Measurements from ENCODE around the gene CDKN1A.

CDKN1A gene

DNA sequence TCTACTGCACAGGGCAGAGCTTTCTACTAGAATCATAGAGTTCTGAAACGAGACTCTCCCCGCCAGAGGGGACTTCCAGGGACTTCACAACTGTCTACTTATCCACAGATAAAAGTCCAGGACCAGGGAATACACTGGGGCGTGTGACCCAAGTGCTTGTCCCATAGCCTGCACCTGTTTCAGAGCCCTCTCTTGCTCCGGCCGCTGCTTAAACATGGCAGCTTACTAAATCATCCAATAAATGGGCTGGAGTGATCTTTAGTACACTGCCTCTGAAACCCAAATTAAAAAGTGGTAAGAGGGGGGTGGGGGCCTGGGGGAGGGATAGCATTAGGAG, 10.2 kb downstream of the CDKN1A start:
- Histone ChIP-seq H3K4me1 (ENCODE audit: control insufficient read depth, insufficient read depth, low read length) (no peaks in the 10 kb centered on the region), H3K27ac (ENCODE audit: low read depth, low read length) (no peak overlapping the region), H3K27me3 (ENCODE audit: control insufficient read depth, insufficient read depth, low read length) (no peaks in the 10 kb centered on the region), H3K36me3 (ENCODE audit: control insufficient read depth, insufficient read depth, low read length) (peaks cover 38% of the 10 kb centered on the region), H3K4me3 (ENCODE audit: low read depth, low read length) (no peak overlapping the region), H3K9me3 (ENCODE audit: control insufficient read depth, insufficient read depth, low read depth, low read length) (no peaks in the 10 kb centered on the region), H3K9ac (ENCODE audit: low read length) (no peak overlapping the region)

- Histone ChIP-seq H3K9ac (ENCODE audit: low read length) (no peak overlapping the region), H3K4me3 (ENCODE audit: low read depth, low read length) (no peak overlapping the region), H3K4me1 (ENCODE audit: control insufficient read depth, insufficient read depth, low read length) (no peaks in the 10 kb centered on the region), H3K36me3 (ENCODE audit: control insufficient read depth, insufficient read depth, low read length) (peaks cover 14% of the 10 kb centered on the region), H3K27ac (ENCODE audit: low read depth, low read length) (no peak overlapping the region), H3K9me3 (ENCODE audit: control insufficient read depth, insufficient read depth, low read depth, low read length) (no peaks in the 10 kb centered on the region), H3K27me3 (ENCODE audit: control insufficient read depth, insufficient read depth, low read length) (no peaks in the 10 kb centered on the region)
Measured at GRCh38 chr6:36691011-36691410, 12.5 kb downstream of the CDKN1A start.

DNA sequence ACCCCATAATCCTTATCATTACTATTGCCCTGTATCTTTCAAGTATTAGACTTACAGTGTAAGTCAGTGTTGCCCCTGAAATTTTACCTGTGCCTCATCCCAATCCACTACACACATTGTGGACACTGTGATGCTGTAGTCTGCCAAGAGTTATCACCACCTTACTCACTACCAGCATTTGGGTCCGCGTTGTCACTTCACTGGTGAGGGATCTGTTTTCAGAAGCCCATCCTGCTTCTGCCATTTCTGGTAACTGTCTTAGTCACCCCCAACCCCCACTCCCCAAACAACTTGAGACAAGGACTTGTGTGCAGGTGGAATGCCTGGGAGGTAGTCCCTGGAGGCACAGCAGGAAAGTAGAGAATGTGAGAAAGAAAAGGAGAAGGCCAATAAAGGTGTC, 13.1 kb downstream of the CDKN1A start:
- no peaks in the 10 kb centered on the region for H3K27me3 ChIP-seq (ENCODE audit: control insufficient read depth, insufficient read depth, low read length)
- no peak overlapping the region for H3K4me3 ChIP-seq (ENCODE audit: low read depth, low read length)
- H3K9me3 ChIP-seq (ENCODE audit: control insufficient read depth, insufficient read depth, low read depth, low read length), result no peaks in the 10 kb centered on the region
- H3K36me3 ChIP-seq (ENCODE audit: control insufficient read depth, insufficient read depth, low read length), result peaks cover 8% of the 10 kb centered on the region
- no peak overlapping the region for H3K9ac ChIP-seq (ENCODE audit: low read length)
- H3K4me1 ChIP-seq (ENCODE audit: control insufficient read depth, insufficient read depth, low read length), result no peaks in the 10 kb centered on the region
- no peak overlapping the region for H3K27ac ChIP-seq (ENCODE audit: low read depth, low read length)

DNA sequence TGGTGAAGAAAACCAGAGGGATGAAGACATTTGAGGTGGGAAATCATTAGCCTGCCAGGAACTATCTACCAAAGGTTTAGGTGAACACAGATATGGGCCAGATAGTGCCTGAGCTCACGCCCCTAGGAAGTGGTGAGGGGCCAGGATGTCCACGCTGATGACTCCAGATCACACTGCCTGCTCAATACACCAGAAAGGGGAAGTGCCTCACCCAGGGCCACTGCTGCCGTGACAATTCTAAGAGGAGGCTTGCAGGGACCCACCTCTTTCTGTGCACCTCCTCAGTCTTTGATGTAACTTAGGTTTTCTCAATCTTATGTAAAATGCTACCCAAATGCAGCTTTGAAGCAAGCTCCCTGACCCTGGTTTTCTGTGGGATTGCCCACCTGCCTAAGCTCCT, 13.7 kb downstream of the CDKN1A start:
- no peak overlapping the region for H3K9ac ChIP-seq (ENCODE audit: low read length)
- H3K27me3 ChIP-seq (ENCODE audit: control insufficient read depth, insufficient read depth, low read length), result no peaks in the 10 kb centered on the region
- no peak overlapping the region for H3K4me3 ChIP-seq (ENCODE audit: low read depth, low read length)
- H3K4me1 ChIP-seq (ENCODE audit: control insufficient read depth, insufficient read depth, low read length), result no peaks in the 10 kb centered on the region
- H3K36me3 ChIP-seq (ENCODE audit: control insufficient read depth, insufficient read depth, low read length), result 0 out of 2 replicates have a peak, but pooled peaks cover 3% of the 10 kb centered on the region
- H3K27ac ChIP-seq (ENCODE audit: low read depth, low read length), result no peak overlapping the region
- no peaks in the 10 kb centered on the region for H3K9me3 ChIP-seq (ENCODE audit: control insufficient read depth, insufficient read depth, low read depth, low read length)

GRCh38 chr6:36692861-36693702, 14.6 kb downstream of the CDKN1A start:
- Histone ChIP-seq H3K27me3 (ENCODE audit: control insufficient read depth, insufficient read depth, low read length) (no peaks in the 10 kb centered on the region), H3K9ac (ENCODE audit: low read length) (no peak overlapping the region), H3K4me3 (ENCODE audit: low read depth, low read length) (no peak overlapping the region), H3K36me3 (ENCODE audit: control insufficient read depth, insufficient read depth, low read length) (no peaks in the 10 kb centered on the region), H3K4me1 (ENCODE audit: control insufficient read depth, insufficient read depth, low read length) (no peaks in the 10 kb centered on the region), H3K27ac (ENCODE audit: low read depth, low read length) (no peak overlapping the region), H3K9me3 (ENCODE audit: control insufficient read depth, insufficient read depth, low read depth, low read length) (no peaks in the 10 kb centered on the region)

- Histone ChIP-seq H3K36me3 (ENCODE audit: control insufficient read depth, insufficient read depth, low read length) (no peaks in the 10 kb centered on the region), H3K9me3 (ENCODE audit: control insufficient read depth, insufficient read depth, low read depth, low read length) (no peaks in the 10 kb centered on the region), H3K27me3 (ENCODE audit: control insufficient read depth, insufficient read depth, low read length) (no peaks in the 10 kb centered on the region), H3K9ac (ENCODE audit: low read length) (no peak overlapping the region), H3K27ac (ENCODE audit: low read depth, low read length) (no peak overlapping the region), H3K4me3 (ENCODE audit: low read depth, low read length) (no peak overlapping the region), H3K4me1 (ENCODE audit: control insufficient read depth, insufficient read depth, low read length) (no peaks in the 10 kb centered on the region)
Measured at GRCh38 chr6:36694616-36695015, 16.1 kb downstream of the CDKN1A start.

GRCh38 chr6:36695414-36695813, 16.9 kb downstream of the CDKN1A start:
- no peaks in the 10 kb centered on the region for H3K4me1 ChIP-seq (ENCODE audit: control insufficient read depth, insufficient read depth, low read length)
- no peak overlapping the region for H3K27ac ChIP-seq (ENCODE audit: low read depth, low read length)
- H3K36me3 ChIP-seq (ENCODE audit: control insufficient read depth, insufficient read depth, low read length), result no peaks in the 10 kb centered on the region
- H3K4me3 ChIP-seq (ENCODE audit: low read depth, low read length), result no peak overlapping the region
- no peaks in the 10 kb centered on the region for H3K27me3 ChIP-seq (ENCODE audit: control insufficient read depth, insufficient read depth, low read length)
- no peak overlapping the region for H3K9ac ChIP-seq (ENCODE audit: low read length)
- H3K9me3 ChIP-seq (ENCODE audit: control insufficient read depth, insufficient read depth, low read depth, low read length), result no peaks in the 10 kb centered on the region

DNA sequence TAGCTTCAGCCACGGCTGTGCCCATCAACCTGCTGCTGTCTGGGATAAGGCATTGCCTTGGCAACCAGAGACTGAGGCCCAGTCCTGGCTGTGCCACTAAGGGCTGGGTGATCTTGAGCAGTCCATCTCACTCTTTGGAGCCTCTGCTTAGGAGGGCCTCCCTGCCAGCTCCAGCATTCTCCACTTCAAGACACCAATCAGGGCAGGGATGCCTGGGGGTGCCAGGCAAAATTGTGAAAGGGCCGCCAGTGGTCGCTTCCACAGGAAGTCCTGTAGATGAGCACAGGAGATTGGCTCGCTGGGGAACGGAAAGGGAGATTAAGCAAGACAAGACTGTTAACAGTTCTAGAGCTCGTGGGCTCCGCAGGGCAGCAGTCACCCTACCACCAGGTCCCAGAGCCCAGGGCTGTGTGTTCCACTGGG, 19.0 kb downstream of the CDKN1A start, which contains the start of gene RAB44:
RAB44 (plus strand) TSS at position 346 of the 423 bp plus-strand sequence. CDS start 6,410 bp downstream, outside the sequence.
- Histone ChIP-seq H3K9me3 (ENCODE audit: control insufficient read depth, insufficient read depth, low read depth, low read length) (no peaks in the 10 kb centered on the region), H3K4me3 (ENCODE audit: low read depth, low read length) (no peak within 1 kb of the TSS), H3K9ac (ENCODE audit: low read length) (no peak within 1 kb of the TSS), H3K27ac (ENCODE audit: low read depth, low read length) (no peak within 1 kb of the TSS), H3K27me3 (ENCODE audit: control insufficient read depth, insufficient read depth, low read length) (no peaks in the 10 kb centered on the region), H3K36me3 (ENCODE audit: control insufficient read depth, insufficient read depth, low read length) (no peaks in the 10 kb centered on the region), H3K4me1 (ENCODE audit: control insufficient read depth, insufficient read depth, low read length) (no peaks in the 10 kb centered on the region)

DNA sequence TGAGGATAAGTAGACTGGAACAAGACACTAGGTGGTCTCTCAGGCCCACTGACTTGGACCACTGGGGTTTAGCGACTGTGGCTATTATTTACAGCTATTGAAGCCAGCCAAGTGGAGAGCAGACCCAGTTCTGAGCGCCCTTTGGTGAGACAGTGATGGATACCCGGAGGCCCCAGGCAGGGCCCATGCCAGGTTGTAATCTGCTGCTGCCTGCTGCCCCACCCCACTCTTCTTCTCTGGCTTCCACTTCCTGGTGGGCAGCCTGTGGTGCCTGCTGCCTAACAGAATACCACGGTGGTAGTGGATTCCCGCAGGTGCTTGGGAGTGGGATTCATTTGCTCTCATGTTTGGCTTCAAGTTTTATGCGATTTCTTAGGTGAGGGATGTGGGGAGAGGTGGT, 19.7 kb downstream of the CDKN1A start:
- H3K4me1 ChIP-seq (ENCODE audit: control insufficient read depth, insufficient read depth, low read length), result no peaks in the 10 kb centered on the region
- no peak overlapping the region for H3K4me3 ChIP-seq (ENCODE audit: low read depth, low read length)
- no peaks in the 10 kb centered on the region for H3K36me3 ChIP-seq (ENCODE audit: control insufficient read depth, insufficient read depth, low read length)
- H3K27ac ChIP-seq (ENCODE audit: low read depth, low read length), result no peak overlapping the region
- no peaks in the 10 kb centered on the region for H3K9me3 ChIP-seq (ENCODE audit: control insufficient read depth, insufficient read depth, low read depth, low read length)
- no peak overlapping the region for H3K9ac ChIP-seq (ENCODE audit: low read length)
- no peaks in the 10 kb centered on the region for H3K27me3 ChIP-seq (ENCODE audit: control insufficient read depth, insufficient read depth, low read length)

GRCh38 chr6:36698871-36699271, 20.4 kb downstream of the CDKN1A start:
- Histone ChIP-seq H3K4me3 (ENCODE audit: low read depth, low read length) (no peak overlapping the region), H3K36me3 (ENCODE audit: control insufficient read depth, insufficient read depth, low read length) (no peaks in the 10 kb centered on the region), H3K27ac (ENCODE audit: low read depth, low read length) (no peak overlapping the region), H3K27me3 (ENCODE audit: control insufficient read depth, insufficient read depth, low read length) (no peaks in the 10 kb centered on the region), H3K9ac (ENCODE audit: low read length) (no peak overlapping the region), H3K9me3 (ENCODE audit: control insufficient read depth, insufficient read depth, low read depth, low read length) (no peaks in the 10 kb centered on the region), H3K4me1 (ENCODE audit: control insufficient read depth, insufficient read depth, low read length) (no peaks in the 10 kb centered on the region)

GRCh38 chr6:36699348-36699747, 20.8 kb downstream of the CDKN1A start:
- Histone ChIP-seq H3K27ac (ENCODE audit: low read depth, low read length) (no peak overlapping the region), H3K4me1 (ENCODE audit: control insufficient read depth, insufficient read depth, low read length) (no peaks in the 10 kb centered on the region), H3K9ac (ENCODE audit: low read length) (no peak overlapping the region), H3K27me3 (ENCODE audit: control insufficient read depth, insufficient read depth, low read length) (no peaks in the 10 kb centered on the region), H3K36me3 (ENCODE audit: control insufficient read depth, insufficient read depth, low read length) (no peaks in the 10 kb centered on the region), H3K9me3 (ENCODE audit: control insufficient read depth, insufficient read depth, low read depth, low read length) (no peaks in the 10 kb centered on the region), H3K4me3 (ENCODE audit: low read depth, low read length) (no peak overlapping the region)

Data from HUES6 (cell line).